Measurements from ENCODE around the gene SLC5A5.

SLC5A5 gene

GRCh38 chr19:17871878-17872250 lies at the start of gene SLC5A5:
TSS of gene SLC5A5 (plus strand) at chr19:17871945. CDS start at chr19:17872320, 375 bp downstream.
- DNase-seq, result no peak

GRCh38 chr19:17824339-17824738 lies 47.4 kb upstream of the SLC5A5 start:
- no peak for DNase-seq

GRCh38 chr19:17826508-17827056 lies 45.2 kb upstream of the SLC5A5 start:
- DNase-seq, result no peak

GRCh38 chr19:17829855-17830566 lies 41.7 kb upstream of the SLC5A5 start:
- DNase-seq, result peak; percentile 36

GRCh38 chr19:17830567-17831418 lies 41.0 kb upstream of the SLC5A5 start:
- DNase-seq, result peak; percentile 80

GRCh38 chr19:17831419-17831888 lies 40.3 kb upstream of the SLC5A5 start:
- no peak for DNase-seq

- no peak for DNase-seq
Measured at GRCh38 chr19:17832443-17833208, 39.1 kb upstream of the SLC5A5 start.

GRCh38 chr19:17834350-17835181 lies 37.2 kb upstream of the SLC5A5 start:
- DNase-seq, result no peak

GRCh38 chr19:17835182-17836006 lies 36.4 kb upstream of the SLC5A5 start:
- DNase-seq, result no peak

- DNase-seq, result no peak
Measured at GRCh38 chr19:17836530-17836929, 35.2 kb upstream of the SLC5A5 start.

GRCh38 chr19:17837972-17838371 lies 33.8 kb upstream of the SLC5A5 start:
- no peak for DNase-seq

GRCh38 chr19:17840019-17840418 lies 31.7 kb upstream of the SLC5A5 start:
- no peak for DNase-seq

GRCh38 chr19:17841371-17841809 lies 30.4 kb upstream of the SLC5A5 start:
- DNase-seq, result no peak

- DNase-seq, result peak; percentile 88
Measured at GRCh38 chr19:17841810-17842662, 29.7 kb upstream of the SLC5A5 start.

- no peak for DNase-seq
Measured at GRCh38 chr19:17842663-17843291, 29.0 kb upstream of the SLC5A5 start.

- no peak for DNase-seq
Measured at GRCh38 chr19:17843292-17843827, 28.4 kb upstream of the SLC5A5 start.

GRCh38 chr19:17843908-17844490 lies 27.7 kb upstream of the SLC5A5 start:
- no peak for DNase-seq

GRCh38 chr19:17846146-17846545 lies 25.6 kb upstream of the SLC5A5 start:
- no peak for DNase-seq

Measured in NCI-H774 (cell line).